Neutrophil (primary cell): ENCODE data around the gene UACA.

Source experiments
- H3K27ac ChIP-seq: fragments of 200-600 bp; sonication (generic); 2 replicates; pipeline ENCODE4 v1.5.1; 2016; ENCODE audit warnings: mild to moderate bottlenecking, moderate library complexity
- H3K27me3 ChIP-seq: fragments of 200-600 bp; sonication (generic); 2 replicates; pipeline ENCODE4 v1.6.0; 2016; ENCODE audit warnings: mild to moderate bottlenecking
- H3K36me3 ChIP-seq: fragments of 200-600 bp; sonication (generic); 2 replicates; pipeline ENCODE4 v1.5.1; 2017
- H3K4me1 ChIP-seq, 2 experiments: fragments of 200-600 bp in 1 of 2; sonication (generic) in 1 of 2; 1 replicate in 1 of 2; 2 replicates in 1 of 2; pipeline versions ENCODE4 v1.5.1 to v1.6.1; 2013 to 2016; ENCODE audit warnings: low read depth in 1 of 2, low read length in 1 of 2, mild to moderate bottlenecking in 1 of 2, moderate library complexity in 1 of 2; ENCODE audit not compliant: control insufficient read depth in 1 of 2, insufficient read depth in 1 of 2
- H3K4me3 ChIP-seq, 2 experiments: fragments of 200-600 bp in 1 of 2; sonication (generic) in 1 of 2; 1 replicate in 1 of 2; 2 replicates in 1 of 2; pipeline ENCODE4 v1.5.1; 2013 to 2016; ENCODE audit warnings: low read depth in 1 of 2, low read length in 1 of 2, mild to moderate bottlenecking in 1 of 2, moderate library complexity in 1 of 2
- H3K9me3 ChIP-seq: fragments of 200-600 bp; sonication (generic); 2 replicates; pipeline ENCODE4 v1.5.1; 2016
- TF ChIP-seq, protein P1 (sequence below): fragments of 200-600 bp; sonication (generic); IDR thresholded peaks from 2 replicates; pipeline ENCODE4 v1.5.1; 2016; ENCODE audit warnings: antibody characterized with exemption

The UACA gene

GRCh38 chr15:70712271-70712670, 51.1 kb downstream of the UACA start:
- Histone ChIP-seq H3K9me3 (no peaks in the 10 kb centered on the region), H3K4me1 (peaks cover 28 to 30% of the 10 kb centered on the region in 2 experiments), H3K27me3 (peaks cover 8% of the 10 kb centered on the region), H3K27ac (no peak overlapping the region), H3K36me3 (no peaks in the 10 kb centered on the region), H3K4me3 (no peak overlapping the region)
- TF ChIP-seq, protein P1, sequence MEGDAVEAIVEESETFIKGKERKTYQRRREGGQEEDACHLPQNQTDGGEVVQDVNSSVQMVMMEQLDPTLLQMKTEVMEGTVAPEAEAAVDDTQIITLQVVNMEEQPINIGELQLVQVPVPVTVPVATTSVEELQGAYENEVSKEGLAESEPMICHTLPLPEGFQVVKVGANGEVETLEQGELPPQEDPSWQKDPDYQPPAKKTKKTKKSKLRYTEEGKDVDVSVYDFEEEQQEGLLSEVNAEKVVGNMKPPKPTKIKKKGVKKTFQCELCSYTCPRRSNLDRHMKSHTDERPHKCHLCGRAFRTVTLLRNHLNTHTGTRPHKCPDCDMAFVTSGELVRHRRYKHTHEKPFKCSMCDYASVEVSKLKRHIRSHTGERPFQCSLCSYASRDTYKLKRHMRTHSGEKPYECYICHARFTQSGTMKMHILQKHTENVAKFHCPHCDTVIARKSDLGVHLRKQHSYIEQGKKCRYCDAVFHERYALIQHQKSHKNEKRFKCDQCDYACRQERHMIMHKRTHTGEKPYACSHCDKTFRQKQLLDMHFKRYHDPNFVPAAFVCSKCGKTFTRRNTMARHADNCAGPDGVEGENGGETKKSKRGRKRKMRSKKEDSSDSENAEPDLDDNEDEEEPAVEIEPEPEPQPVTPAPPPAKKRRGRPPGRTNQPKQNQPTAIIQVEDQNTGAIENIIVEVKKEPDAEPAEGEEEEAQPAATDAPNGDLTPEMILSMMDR = no peak

DNA sequence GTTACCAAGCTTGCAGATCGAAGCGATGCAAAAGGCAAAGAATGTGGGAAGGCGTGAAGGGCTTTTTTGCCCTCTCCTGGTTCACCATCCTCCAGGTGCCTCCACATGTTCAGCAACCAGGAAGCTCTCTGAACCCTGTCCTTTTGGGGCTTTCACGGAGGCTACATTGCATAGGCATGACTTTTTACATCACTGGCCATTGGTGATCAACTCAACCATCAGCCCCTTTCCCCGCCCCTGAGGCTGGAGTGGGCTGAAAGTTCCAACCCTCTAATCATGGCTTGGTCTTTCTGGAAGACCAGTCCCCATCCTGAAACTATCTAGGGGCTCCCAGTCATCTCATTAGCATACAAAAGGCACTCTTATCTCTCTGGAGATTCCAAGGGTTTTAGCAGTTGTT, 52.6 kb downstream of the UACA start:
- H3K4me1 ChIP-seq = peaks cover 28 to 30% of the 10 kb centered on the region in 2 experiments
- TF ChIP-seq, protein P1 = no peak
- H3K9me3 ChIP-seq = no peaks in the 10 kb centered on the region

GRCh38 chr15:70708839-70709238, 54.5 kb downstream of the UACA start:
- Histone ChIP-seq H3K4me3 (no peak overlapping the region), H3K9me3 (no peaks in the 10 kb centered on the region), H3K4me1 (peaks cover 18 to 19% of the 10 kb centered on the region in 2 experiments), H3K27me3 (peaks cover 20% of the 10 kb centered on the region), H3K27ac (no peak overlapping the region), H3K36me3 (no peaks in the 10 kb centered on the region)
- TF ChIP-seq, protein P1 = no peak

More for the DNA sequence above, 52.6 kb downstream of the UACA start:
- no peak overlapping the region for H3K27ac ChIP-seq
- H3K27me3 ChIP-seq = peaks cover 8% of the 10 kb centered on the region
- H3K4me3 ChIP-seq = no peak overlapping the region
- H3K36me3 ChIP-seq = no peaks in the 10 kb centered on the region

- TF ChIP-seq, protein P1 = no peak
- Histone ChIP-seq H3K9me3 (no peaks in the 10 kb centered on the region), H3K27me3 (peaks cover 25% of the 10 kb centered on the region), H3K36me3 (no peaks in the 10 kb centered on the region), H3K27ac (no peak overlapping the region), H3K4me1 (peaks cover 8 to 9% of the 10 kb centered on the region in 2 experiments), H3K4me3 (no peak overlapping the region)
Measured at GRCh38 chr15:70707686-70708300, 55.6 kb downstream of the UACA start.

DNA sequence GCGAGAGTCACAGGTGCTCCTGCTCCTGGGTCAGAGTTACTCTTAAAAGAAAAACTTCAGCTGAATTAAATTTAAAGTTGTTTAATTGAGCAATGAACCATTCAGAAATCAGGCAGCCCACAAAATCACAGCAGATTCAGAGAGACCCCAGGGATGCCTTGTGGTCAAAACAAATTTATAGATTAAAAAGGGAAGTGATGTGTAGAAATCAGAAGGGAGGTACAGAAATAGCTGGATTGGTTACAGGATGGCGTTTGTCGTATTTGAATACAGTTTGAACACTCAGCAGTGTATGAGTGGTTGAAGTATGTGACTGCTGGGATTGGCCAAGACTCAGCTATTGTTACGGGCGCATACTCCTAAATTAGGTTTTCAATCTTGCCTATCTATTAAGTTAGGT, 58.6 kb downstream of the UACA start:
- Histone ChIP-seq H3K9me3 (no peaks in the 10 kb centered on the region), H3K4me3 (no peak overlapping the region)
- TF ChIP-seq, protein P1 = no peak

More for the DNA sequence above, 58.6 kb downstream of the UACA start:
- H3K27ac ChIP-seq = no peak overlapping the region
- peaks cover 46% of the 10 kb centered on the region for H3K27me3 ChIP-seq
- H3K36me3 ChIP-seq = no peaks in the 10 kb centered on the region
- no peaks in the 10 kb centered on the region for H3K4me1 ChIP-seq
